Measurements from ENCODE around the gene ARHGAP26. TPM values are rescaled to one million over a fixed set of nuclear protein-coding genes. Genes with fewer than 3 reads are reported as not detected.

The ARHGAP26 gene
- total RNA-seq, 5 donors from 2014 or later (not counting 1 experiment from before 2014, with no cell fraction given) = 22.8 to 49.3 (median 28.3) TPM

DNA sequence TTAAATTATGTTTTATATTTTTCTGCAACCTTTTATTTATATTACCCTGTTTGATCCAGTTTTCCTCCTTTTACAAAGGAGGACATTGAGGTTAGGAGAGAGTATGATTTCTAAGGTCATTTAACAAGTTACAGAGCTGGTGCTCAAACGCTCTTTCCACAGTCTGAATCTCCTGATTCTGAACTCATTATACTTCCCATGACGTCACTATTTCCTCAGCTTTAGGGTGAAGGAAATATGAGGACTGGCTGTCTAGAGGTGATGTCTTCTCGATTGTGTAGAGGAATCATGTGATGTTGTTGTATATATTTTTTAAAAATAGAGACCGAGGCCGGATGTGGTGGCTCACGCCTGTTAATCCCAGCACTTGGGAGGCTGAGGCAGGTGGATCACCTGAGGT is 140.0 kb downstream of the ARHGAP26 start:
- no peak overlapping the region for H3K4me3 Mint-ChIP-seq
- no peak overlapping the region for H3K27ac ChIP-seq (ENCODE audit: low read length)
- 100% methylated on average over 1 of the region's 6 CpGs for WGBS (ENCODE audit: insufficient coverage)
- ATAC-seq (replicated peaks in 1 of 4) (no peak), DNase-seq (no peak)
- peaks cover 62% of the 10 kb centered on the region for H3K36me3 Mint-ChIP-seq
- no peak overlapping the region for H3K4me3 ChIP-seq (ENCODE audit: control insufficient read depth in 1 of 2, extremely low read depth in 1 of 2, low read length in 1 of 2)
- H3K36me3 ChIP-seq (ENCODE audit: control insufficient read depth in 2 of 2, extremely low read depth in 1 of 2, insufficient read depth in 1 of 2, low read length in 1 of 2) = peaks cover 15 to 75% of the 10 kb centered on the region in 2 donors
- H3K9me3 ChIP-seq = no peaks in the 10 kb centered on the region
- H3K4me1 Mint-ChIP-seq = no peaks in the 10 kb centered on the region
- H3K27me3 ChIP-seq (replicated peaks in 1 of 2; ENCODE audit: control insufficient read depth in 2 of 2, extremely low read depth in 1 of 2, insufficient read depth in 2 of 2, low read length in 1 of 2) = no peaks in the 10 kb centered on the region
- H3K27me3 Mint-ChIP-seq = no peaks in the 10 kb centered on the region
- POLR2A ChIA-PET = no interaction called here
- H3K9me3 Mint-ChIP-seq = no peaks in the 10 kb centered on the region
- peak overlapping the region in 1 of 2 donors; percentile 19 for H3K27ac Mint-ChIP-seq
- H3K4me1 ChIP-seq (ENCODE audit: control insufficient read depth in 1 of 2, extremely low read depth in 1 of 2, insufficient read depth in 2 of 2, low read length in 2 of 2) = no peaks in the 10 kb centered on the region
- CTCF ChIA-PET = no interaction called here

DNA sequence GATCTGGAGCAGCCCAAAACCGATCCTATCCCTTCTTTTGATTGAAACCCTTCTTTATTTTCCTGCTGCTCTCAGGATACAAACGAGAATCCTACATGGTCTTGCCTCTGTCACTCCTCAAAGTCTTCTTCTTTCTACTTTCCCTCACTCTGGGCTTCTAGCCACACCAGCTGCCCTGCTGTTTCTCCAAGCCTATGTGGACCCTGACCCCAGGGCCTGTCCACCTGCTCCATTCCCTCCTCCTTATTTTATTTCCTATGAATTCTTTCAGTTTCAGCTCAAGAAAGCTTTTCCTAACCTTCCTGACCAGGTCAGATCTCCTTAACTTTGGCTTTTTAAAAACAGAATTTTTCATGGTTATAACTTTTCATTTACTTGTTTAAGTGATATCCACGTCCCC is 141.0 kb downstream of the ARHGAP26 start:
- no peak overlapping the region for H3K27ac ChIP-seq (ENCODE audit: low read length)
- DNase-seq = no peak
- 78% methylated on average over 2 of the region's 3 CpGs for WGBS (ENCODE audit: insufficient coverage)
- no peaks in the 10 kb centered on the region for H3K9me3 Mint-ChIP-seq
- H3K4me1 Mint-ChIP-seq = no peaks in the 10 kb centered on the region
- ATAC-seq (replicated peaks in 1 of 4) = no peak
- no peaks in the 10 kb centered on the region for H3K27me3 Mint-ChIP-seq
- POLR2A ChIA-PET = no interaction called here
- H3K36me3 ChIP-seq (ENCODE audit: control insufficient read depth in 2 of 2, extremely low read depth in 1 of 2, insufficient read depth in 1 of 2, low read length in 1 of 2) = peaks cover 15 to 65% of the 10 kb centered on the region in 2 donors
- no peaks in the 10 kb centered on the region for H3K4me1 ChIP-seq (ENCODE audit: control insufficient read depth in 1 of 2, extremely low read depth in 1 of 2, insufficient read depth in 2 of 2, low read length in 2 of 2)
- H3K4me3 ChIP-seq (ENCODE audit: control insufficient read depth in 1 of 2, extremely low read depth in 1 of 2, low read length in 1 of 2) = no peak overlapping the region
- no peaks in the 10 kb centered on the region for H3K9me3 ChIP-seq
- no peaks in the 10 kb centered on the region for H3K27me3 ChIP-seq (replicated peaks in 1 of 2; ENCODE audit: control insufficient read depth in 2 of 2, extremely low read depth in 1 of 2, insufficient read depth in 2 of 2, low read length in 1 of 2)
- no peak overlapping the region for H3K27ac Mint-ChIP-seq
- CTCF ChIA-PET = interaction anchor here in 1 of 2 donors (0.6 kb wide), 1 partner anchor 909 kb away, joined by 5 read pairs; no protein-coding TSS in a partner anchor
- H3K4me3 Mint-ChIP-seq = no peak overlapping the region
- H3K36me3 Mint-ChIP-seq = peaks cover 62% of the 10 kb centered on the region

DNA sequence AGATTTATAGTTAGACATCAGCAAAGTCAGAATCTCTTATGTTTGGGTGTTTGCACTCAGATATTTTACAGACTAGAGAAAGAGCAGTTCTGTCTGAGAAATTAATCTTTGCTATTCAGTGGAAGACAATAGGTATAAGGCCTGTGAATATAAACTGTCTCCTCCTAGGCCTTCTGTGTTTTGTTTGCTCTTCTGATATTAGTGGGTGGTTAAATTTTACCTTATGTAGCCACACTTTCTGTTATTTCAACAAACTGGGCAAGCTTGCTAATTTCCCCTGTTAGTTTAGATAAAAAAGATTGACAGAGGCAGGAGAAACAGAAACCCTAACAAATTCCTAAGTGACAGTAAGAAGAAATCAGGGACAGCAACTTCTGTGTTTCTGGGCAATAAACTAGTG is 141.6 kb downstream of the ARHGAP26 start:
- H3K27ac Mint-ChIP-seq = no peak overlapping the region
- Histone ChIP-seq H3K4me1 (ENCODE audit: control insufficient read depth in 1 of 2, extremely low read depth in 1 of 2, insufficient read depth in 2 of 2, low read length in 2 of 2) (no peaks in the 10 kb centered on the region), H3K4me3 (ENCODE audit: control insufficient read depth in 1 of 2, extremely low read depth in 1 of 2, low read length in 1 of 2) (no peak overlapping the region), H3K27me3 (replicated peaks in 1 of 2; ENCODE audit: control insufficient read depth in 2 of 2, extremely low read depth in 1 of 2, insufficient read depth in 2 of 2, low read length in 1 of 2) (no peaks in the 10 kb centered on the region), H3K27ac (ENCODE audit: low read length) (no peak overlapping the region), H3K9me3 (no peaks in the 10 kb centered on the region), H3K36me3 (ENCODE audit: control insufficient read depth in 2 of 2, extremely low read depth in 1 of 2, insufficient read depth in 1 of 2, low read length in 1 of 2) (peaks cover 15 to 61% of the 10 kb centered on the region in 2 donors)
- H3K4me3 Mint-ChIP-seq = no peak overlapping the region
- POLR2A ChIA-PET = no interaction called here
- no peaks in the 10 kb centered on the region for H3K4me1 Mint-ChIP-seq
- CTCF ChIA-PET = interaction anchor here in 1 of 2 donors (0.6 kb wide), 1 partner anchor 909 kb away, joined by 5 read pairs; no protein-coding TSS in a partner anchor
- peaks cover 61% of the 10 kb centered on the region for H3K36me3 Mint-ChIP-seq
- no peak for ATAC-seq (replicated peaks in 1 of 4)
- no peak for DNase-seq
- no peaks in the 10 kb centered on the region for H3K27me3 Mint-ChIP-seq
- H3K9me3 Mint-ChIP-seq = no peaks in the 10 kb centered on the region

DNA sequence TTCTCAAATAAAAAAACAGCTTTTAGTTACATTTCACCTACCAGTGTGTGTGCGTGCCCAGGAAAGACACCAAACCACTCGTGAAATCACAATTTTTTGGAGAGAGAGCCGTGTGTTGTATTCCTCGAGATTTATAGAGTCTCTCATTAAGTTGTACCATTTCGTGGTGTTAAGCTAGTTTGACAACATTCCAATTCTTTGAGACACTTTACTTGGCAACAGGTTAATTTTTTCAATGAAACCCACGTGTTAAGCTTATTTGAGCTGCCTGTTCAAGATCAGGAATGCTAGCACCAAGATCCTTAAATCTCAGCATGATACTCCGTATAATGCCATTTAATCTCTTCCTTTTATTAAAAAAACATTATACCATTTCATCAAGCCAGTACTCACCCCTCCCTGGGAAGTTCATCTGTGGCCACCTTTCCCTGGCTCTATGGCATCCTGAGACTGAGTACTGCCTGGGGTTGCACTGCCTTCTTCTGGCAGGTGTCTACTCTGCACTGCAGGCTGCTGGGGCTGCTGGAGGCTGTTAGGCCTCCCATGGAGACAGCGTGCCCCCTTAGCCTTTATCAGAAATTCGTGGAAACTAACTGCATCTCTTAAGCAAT is 143.7 kb downstream of the ARHGAP26 start:
- H3K9me3 Mint-ChIP-seq = no peaks in the 10 kb centered on the region
- H3K9me3 ChIP-seq = no peaks in the 10 kb centered on the region
- no peak overlapping the region for H3K4me3 Mint-ChIP-seq
- peaks cover 53% of the 10 kb centered on the region for H3K36me3 Mint-ChIP-seq
- H3K36me3 ChIP-seq (ENCODE audit: control insufficient read depth in 2 of 2, extremely low read depth in 1 of 2, insufficient read depth in 1 of 2, low read length in 1 of 2) = peaks cover 8 to 47% of the 10 kb centered on the region in 2 donors
- ChIA-PET POLR2A (interaction anchor here in 1 of 2 donors (0.6 kb wide), 1 partner anchor 195 kb away, joined by 3 read pairs; no protein-coding TSS in a partner anchor), CTCF (interaction anchor here in 1 of 2 donors (0.8 kb wide), 1 partner anchor 45 kb away, joined by 3 read pairs; no protein-coding TSS in a partner anchor)
- DNase-seq (no peak), ATAC-seq (replicated peaks in 1 of 4) (no peak)
- H3K4me1 Mint-ChIP-seq = no peaks in the 10 kb centered on the region
- H3K4me3 ChIP-seq (ENCODE audit: control insufficient read depth in 1 of 2, extremely low read depth in 1 of 2, low read length in 1 of 2) = no peak overlapping the region
- H3K4me1 ChIP-seq (ENCODE audit: control insufficient read depth in 1 of 2, extremely low read depth in 1 of 2, insufficient read depth in 2 of 2, low read length in 2 of 2) = no peaks in the 10 kb centered on the region
- no peak overlapping the region for H3K27ac Mint-ChIP-seq
- WGBS (ENCODE audit: insufficient coverage) = 95% methylated on average over 7 of the region's 9 CpGs
- no peak overlapping the region for H3K27ac ChIP-seq (ENCODE audit: low read length)
- H3K27me3 Mint-ChIP-seq = no peaks in the 10 kb centered on the region
- H3K27me3 ChIP-seq (replicated peaks in 1 of 2; ENCODE audit: control insufficient read depth in 2 of 2, extremely low read depth in 1 of 2, insufficient read depth in 2 of 2, low read length in 1 of 2) = no peaks in the 10 kb centered on the region

DNA sequence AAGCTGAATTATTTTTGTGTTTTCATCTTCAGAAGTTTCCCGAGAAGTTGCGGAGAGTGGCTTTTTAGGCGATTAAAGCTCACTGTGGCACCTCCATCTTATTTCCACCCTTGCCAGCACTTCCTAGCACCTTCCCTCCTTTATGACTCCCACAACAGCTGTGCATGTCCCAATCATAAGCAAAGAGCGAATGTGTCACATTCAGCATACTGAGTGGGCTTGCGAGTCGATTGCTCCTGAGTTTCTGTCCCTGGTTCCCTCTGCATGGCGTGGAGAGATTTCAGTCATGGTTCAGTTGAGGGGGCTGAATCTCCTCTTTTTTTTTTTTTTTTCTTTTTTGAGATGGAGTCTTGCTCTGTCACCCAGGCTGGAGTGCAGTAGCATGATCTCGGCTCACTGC is 144.9 kb downstream of the ARHGAP26 start:
- ATAC-seq (replicated peaks in 1 of 4) = no peak

DNA sequence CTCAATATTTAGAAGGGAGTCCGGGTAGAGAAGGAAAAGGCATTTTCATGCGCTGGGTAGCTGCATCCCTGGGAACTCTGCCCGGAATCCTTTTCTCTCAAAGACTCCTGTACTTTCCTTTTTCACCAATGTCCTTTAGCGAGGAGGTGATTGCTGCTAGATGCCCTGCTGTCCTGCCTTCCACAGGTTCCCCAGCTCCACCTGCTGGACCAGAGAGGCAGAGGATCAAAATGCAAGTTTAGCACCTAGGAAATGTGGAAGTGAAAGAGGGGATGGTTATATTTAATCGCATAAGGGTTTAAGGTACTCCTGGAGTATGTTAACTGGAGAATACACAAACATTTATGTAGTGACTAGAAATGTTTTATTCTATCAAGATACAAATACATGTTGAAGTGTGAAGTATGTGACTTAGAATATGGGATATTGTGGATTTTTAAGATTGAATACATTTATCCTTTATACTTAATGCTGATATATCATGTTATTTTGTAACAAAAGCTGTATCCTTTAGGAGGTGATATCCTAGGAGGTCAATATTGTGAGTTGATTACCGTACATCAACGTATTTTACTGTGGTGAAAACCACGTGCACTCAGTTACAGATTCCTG is 145.7 kb downstream of the ARHGAP26 start:
- H3K9me3 Mint-ChIP-seq = no peaks in the 10 kb centered on the region
- Histone ChIP-seq H3K27ac (ENCODE audit: low read length) (no peak overlapping the region), H3K27me3 (replicated peaks in 1 of 2; ENCODE audit: control insufficient read depth in 2 of 2, extremely low read depth in 1 of 2, insufficient read depth in 2 of 2, low read length in 1 of 2) (no peaks in the 10 kb centered on the region), H3K9me3 (no peaks in the 10 kb centered on the region), H3K4me3 (ENCODE audit: control insufficient read depth in 1 of 2, extremely low read depth in 1 of 2, low read length in 1 of 2) (no peak overlapping the region), H3K36me3 (ENCODE audit: control insufficient read depth in 2 of 2, extremely low read depth in 1 of 2, insufficient read depth in 1 of 2, low read length in 1 of 2) (peaks cover 8 to 35% of the 10 kb centered on the region in 2 donors), H3K4me1 (ENCODE audit: control insufficient read depth in 1 of 2, extremely low read depth in 1 of 2, insufficient read depth in 2 of 2, low read length in 2 of 2) (no peaks in the 10 kb centered on the region)
- POLR2A ChIA-PET = no interaction called here
- no peak overlapping the region for H3K27ac Mint-ChIP-seq
- ATAC-seq (replicated peaks in 1 of 4) (no peak), DNase-seq (no peak)
- no peaks in the 10 kb centered on the region for H3K27me3 Mint-ChIP-seq
- no CpG with 5 or more reads among the region's 8 CpGs for WGBS (ENCODE audit: insufficient coverage)
- CTCF ChIA-PET = interaction anchor here in 1 of 2 donors (1.7 kb wide), 1 partner anchor 909 kb away, joined by 5 read pairs; no protein-coding TSS in a partner anchor
- H3K4me3 Mint-ChIP-seq = no peak overlapping the region
- peaks cover 64% of the 10 kb centered on the region for H3K36me3 Mint-ChIP-seq
- no peaks in the 10 kb centered on the region for H3K4me1 Mint-ChIP-seq

More for the DNA sequence above, 144.9 kb downstream of the ARHGAP26 start:
- Histone ChIP-seq H3K9me3 (no peaks in the 10 kb centered on the region), H3K36me3 (ENCODE audit: control insufficient read depth in 2 of 2, extremely low read depth in 1 of 2, insufficient read depth in 1 of 2, low read length in 1 of 2) (peaks cover 8 to 41% of the 10 kb centered on the region in 2 donors), H3K4me1 (ENCODE audit: control insufficient read depth in 1 of 2, extremely low read depth in 1 of 2, insufficient read depth in 2 of 2, low read length in 2 of 2) (no peaks in the 10 kb centered on the region), H3K4me3 (ENCODE audit: control insufficient read depth in 1 of 2, extremely low read depth in 1 of 2, low read length in 1 of 2) (no peak overlapping the region), H3K27me3 (replicated peaks in 1 of 2; ENCODE audit: control insufficient read depth in 2 of 2, extremely low read depth in 1 of 2, insufficient read depth in 2 of 2, low read length in 1 of 2) (no peaks in the 10 kb centered on the region), H3K27ac (ENCODE audit: low read length) (no peak overlapping the region)
- ChIA-PET CTCF (interaction anchor here in 1 of 2 donors (0.6 kb wide), 1 partner anchor 162 kb away, joined by 3 read pairs; no protein-coding TSS in a partner anchor), POLR2A (no interaction called here)
- Mint-ChIP-seq H3K9me3 (no peaks in the 10 kb centered on the region), H3K27ac (no peak overlapping the region), H3K4me3 (no peak overlapping the region), H3K4me1 (no peaks in the 10 kb centered on the region), H3K27me3 (no peaks in the 10 kb centered on the region), H3K36me3 (peaks cover 60% of the 10 kb centered on the region)
- 94% methylated on average over 3 of the region's 8 CpGs for WGBS (ENCODE audit: insufficient coverage)
- DNase-seq = no peak
